Measurements from ENCODE around the gene PHKB.

Gene PHKB

GRCh38 chr16:47511882-47512281 is 50.8 kb downstream of the PHKB start:
- no peak for TF ChIP-seq SIN3A (IDR thresholded peaks at IDR 0.05; ENCODE audit: borderline replicate concordance, insufficient read depth, low read length)
- TF ChIP-seq POLR2AphosphoS5 (IDR thresholded peaks at IDR 0.05; ENCODE audit: low read depth, low read length): no peak
- no peak for TF ChIP-seq TAF1 (IDR thresholded peaks at IDR 0.05; ENCODE audit: borderline replicate concordance, insufficient read depth, low read length)
- TF ChIP-seq REST (IDR thresholded peaks at IDR 0.05; ENCODE audit: insufficient read depth in 1 of 2, low read depth in 2 of 2, low read length in 2 of 2): no peak
- no peak for TF ChIP-seq FOXP2 (optimal IDR thresholded peaks at IDR 0.05; ENCODE audit: borderline replicate concordance, extremely low read depth, extremely low read length, insufficient read depth)

- TF ChIP-seq FOXP2 (optimal IDR thresholded peaks at IDR 0.05; ENCODE audit: borderline replicate concordance, extremely low read depth, extremely low read length, insufficient read depth) (no peak), POLR2AphosphoS5 (IDR thresholded peaks at IDR 0.05; ENCODE audit: low read depth, low read length) (no peak), TAF1 (IDR thresholded peaks at IDR 0.05; ENCODE audit: borderline replicate concordance, insufficient read depth, low read length) (no peak), SIN3A (IDR thresholded peaks at IDR 0.05; ENCODE audit: borderline replicate concordance, insufficient read depth, low read length) (no peak), REST (IDR thresholded peaks at IDR 0.05; ENCODE audit: insufficient read depth in 1 of 2, low read depth in 2 of 2, low read length in 2 of 2) (no peak)
Measured at GRCh38 chr16:47519037-47519436, 57.9 kb downstream of the PHKB start.

- TF ChIP-seq FOXP2 (optimal IDR thresholded peaks at IDR 0.05; ENCODE audit: borderline replicate concordance, extremely low read depth, extremely low read length, insufficient read depth) (no peak), TAF1 (IDR thresholded peaks at IDR 0.05; ENCODE audit: borderline replicate concordance, insufficient read depth, low read length) (no peak), POLR2AphosphoS5 (IDR thresholded peaks at IDR 0.05; ENCODE audit: low read depth, low read length) (no peak), REST (IDR thresholded peaks at IDR 0.05; ENCODE audit: insufficient read depth in 1 of 2, low read depth in 2 of 2, low read length in 2 of 2) (no peak), SIN3A (IDR thresholded peaks at IDR 0.05; ENCODE audit: borderline replicate concordance, insufficient read depth, low read length) (no peak)
Measured at GRCh38 chr16:47519546-47519945, 58.4 kb downstream of the PHKB start.

- TF ChIP-seq TAF1 (IDR thresholded peaks at IDR 0.05; ENCODE audit: borderline replicate concordance, insufficient read depth, low read length) (no peak), FOXP2 (optimal IDR thresholded peaks at IDR 0.05; ENCODE audit: borderline replicate concordance, extremely low read depth, extremely low read length, insufficient read depth) (no peak), SIN3A (IDR thresholded peaks at IDR 0.05; ENCODE audit: borderline replicate concordance, insufficient read depth, low read length) (no peak), POLR2AphosphoS5 (IDR thresholded peaks at IDR 0.05; ENCODE audit: low read depth, low read length) (no peak), REST (IDR thresholded peaks at IDR 0.05; ENCODE audit: insufficient read depth in 1 of 2, low read depth in 2 of 2, low read length in 2 of 2) (no peak)
Measured at GRCh38 chr16:47519996-47520679, 59.0 kb downstream of the PHKB start.

Data from PFSK-1 (cell line).